Heart left ventricle (tissue), 16 donors: Measurements from ENCODE around the gene HMX1. TPM values are rescaled to one million over a fixed set of nuclear protein-coding genes. Genes with fewer than 3 reads are reported as not detected.

Experiments
- ATAC-seq, 4 donors: fragments of 200-7000 bp; cut with Tn5 transposase; one replicate each; pipeline ENCODE4 v1.9.1; 2020 to 2022; ENCODE audit warnings: moderate library complexity in 4 of 4, mild to moderate bottlenecking in 3 of 4, moderate number of reproducible peaks in 1 of 4
- DNase-seq, 5 donors: peaks; one replicate each; pipeline ENCODE4 v3.0.0-alpha.2; 2020
- H3K27ac ChIP-seq, 12 donors: fragments of 200-600 bp; sonication (generic) in 4 of 12; one replicate each; pipeline versions ENCODE4 v1.5.0 to v1.8.0; 2016 to 2022; ENCODE audit warnings: mild to moderate bottlenecking in 2 of 12
- H3K27me3 ChIP-seq, 9 donors: fragments of 200-600 bp; sonication (generic) in 2 of 9; one replicate each; pipeline versions ENCODE4 v1.5.1 to v1.8.0; 2016 to 2022; ENCODE audit warnings: mild to moderate bottlenecking in 3 of 9
- H3K36me3 ChIP-seq, 9 donors: fragments of 200-600 bp; sonication (generic) in 2 of 9; one replicate each; pipeline versions ENCODE4 v1.5.0 to v1.8.0; 2018 to 2022; ENCODE audit warnings: mild to moderate bottlenecking in 2 of 9
- H3K4me1 ChIP-seq, 12 donors: fragments of 200-600 bp; sonication (generic) in 4 of 12; one replicate each; pipeline versions ENCODE4 v1.5.0 to v1.8.0; 2016 to 2022; ENCODE audit warnings: mild to moderate bottlenecking in 3 of 12
- H3K4me3 ChIP-seq, 12 donors: fragments of 200-600 bp; sonication (generic) in 4 of 12; one replicate each; pipeline versions ENCODE4 v1.5.0 to v1.8.0; 2017 to 2022; ENCODE audit warnings: mild to moderate bottlenecking in 9 of 12, moderate library complexity in 4 of 12
- H3K9me3 ChIP-seq, 12 donors: fragments of 200-600 bp; sonication (generic) in 4 of 12; one replicate each; pipeline versions ENCODE4 v1.5.0 to v1.8.0; 2016 to 2022; ENCODE audit warnings: mild to moderate bottlenecking in 1 of 12
- POLR2A ChIP-seq, 2 donors: fragments of 450-650 bp; IDR thresholded peaks; one replicate each; pipeline ENCODE4 v1.6.1; 2017; ENCODE audit warnings: antibody characterized with exemption in 2 of 2, mild to moderate bottlenecking in 2 of 2, moderate library complexity in 2 of 2
- WGBS, 4 donors: extraction: QIAGEN DNeasy Blood & Tissue Kit in 2 of 4; methylation state at CpG; one replicate each; pipeline versions ENCODE4 v1.1.5 to v1.1.7; 2013 to 2018; 5-methylcytosine and 5-hydroxymethylcytosine counted together
- intact Hi-C, 10 donors: fragments of 100-400 bp; cut with DNase I; formaldehyde crosslinking; loops; one replicate each; pipeline versions ENCODE4 v1.11.1 to v1.14.2; 2022
- polyA plus RNA-seq, 2 donors: library from polyadenylated mRNA; stranded (reverse); fragments of 200-250 nt; gene quantifications; one replicate each; pipeline ENCODE4 v1.2.3, GENCODE V29; 2013
- total RNA-seq, 9 donors: library from RNA; depleted of rRNA in 2 of 9; stranded (reverse); fragments of >200 nt in 2 of 9; fragmentation: NEBNext Ultra II Directional in 3 of 9; extraction: Animal tissue kit (Norgen Biotek cat#: 25700) in 3 of 9; gene quantifications; one replicate each; pipeline versions ENCODE4 v1.1.0 to v1.2.4, GENCODE V29; 2016 to 2023
- TF ChIP-seq, protein P1 (sequence below), 12 donors: fragments of 200-600 bp; sonication (generic) in 4 of 12; IDR thresholded peaks; one replicate each; pipeline versions ENCODE4 v1.5.0 to v1.8.0; 2018 to 2022; ENCODE audit warnings: antibody characterized with exemption in 12 of 12, mild to moderate bottlenecking in 5 of 12
- donor health status: ischemic (EF 13 %, LVEDD 7.1; RV severe dilation, severe dysfunction).
- donor health status: healthy with polysubstance abuse.
- donor health status: DM: no; HTN: yes; CAD: no.
- donor health status: DM: no; HTN: no; CAD: no.
- donor health status: ischemic (EF 25% LVEDD 6.9; RV normal size, moderate dysfunction).
- donor health status: ischemic (EF 25% LVEDD 5.7; RV mildly dilated, moderate dysfunction).
- donor health status: healthy.
- donor health status: DM: yes; HTN: yes; CAD: no.
- donor health status: ischemic (EF 35%, LVEDD 5.7; RV mildly dilated, moderate dysfunction).
- donor health status: nonischemic (EF 11% LVEDD 7.7; RV severe dilation, severe dysfunction).
- donor health status: DM: yes; HTN: yes; CAD: no.
- donor health status: PGD.
- donor health status: ischemic (EF 29% LVEDD 5.4; RV normal size, mild dysfunction).
- donor health status: nonischemic (EF 23%, LVEDD 6.1; RV moderate dilation, normal function).

Gene HMX1
- total and polyA plus RNA-seq, 11 donors, result 0.25 TPM; not detected in 10

DNA sequence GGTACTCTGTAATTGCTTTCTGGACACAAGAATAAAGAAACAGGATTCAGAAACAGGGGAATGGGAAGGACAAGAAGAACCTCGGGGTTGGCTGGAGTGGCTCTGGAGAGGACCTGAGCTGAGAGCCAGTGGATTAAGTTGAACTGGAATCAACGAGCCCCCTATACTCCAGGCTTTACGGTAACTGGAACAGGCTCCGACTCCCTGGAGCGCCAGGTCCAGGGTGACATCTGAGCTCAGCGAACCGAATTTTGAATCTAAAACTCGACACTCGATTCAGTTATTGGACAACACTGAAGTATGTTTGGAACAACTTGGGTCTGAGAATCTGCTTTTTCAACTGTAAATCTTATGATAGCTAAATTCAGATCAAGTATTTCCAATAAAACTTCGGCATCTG, 23.9 kb downstream of the HMX1 start:
- peak in 2 of 5 donors; percentile 7 to 11 for DNase-seq
- H3K4me3 ChIP-seq, result no peak overlapping the region
- peaks cover 9 to 86% (median 27%) of the 10 kb centered on the region in 9 donors for H3K27me3 ChIP-seq
- H3K36me3 ChIP-seq, result no peaks in the 10 kb centered on the region
- ATAC-seq, result no peak
- peaks cover 0 to 19% (median 2%) of the 10 kb centered on the region in 12 donors for H3K9me3 ChIP-seq
- WGBS, 4 donors, result 4 to 8% (median 6%) methylated on average over 10 of the region's 10 CpGs
- no peak overlapping the region for H3K27ac ChIP-seq
- TF ChIP-seq, protein P1, sequence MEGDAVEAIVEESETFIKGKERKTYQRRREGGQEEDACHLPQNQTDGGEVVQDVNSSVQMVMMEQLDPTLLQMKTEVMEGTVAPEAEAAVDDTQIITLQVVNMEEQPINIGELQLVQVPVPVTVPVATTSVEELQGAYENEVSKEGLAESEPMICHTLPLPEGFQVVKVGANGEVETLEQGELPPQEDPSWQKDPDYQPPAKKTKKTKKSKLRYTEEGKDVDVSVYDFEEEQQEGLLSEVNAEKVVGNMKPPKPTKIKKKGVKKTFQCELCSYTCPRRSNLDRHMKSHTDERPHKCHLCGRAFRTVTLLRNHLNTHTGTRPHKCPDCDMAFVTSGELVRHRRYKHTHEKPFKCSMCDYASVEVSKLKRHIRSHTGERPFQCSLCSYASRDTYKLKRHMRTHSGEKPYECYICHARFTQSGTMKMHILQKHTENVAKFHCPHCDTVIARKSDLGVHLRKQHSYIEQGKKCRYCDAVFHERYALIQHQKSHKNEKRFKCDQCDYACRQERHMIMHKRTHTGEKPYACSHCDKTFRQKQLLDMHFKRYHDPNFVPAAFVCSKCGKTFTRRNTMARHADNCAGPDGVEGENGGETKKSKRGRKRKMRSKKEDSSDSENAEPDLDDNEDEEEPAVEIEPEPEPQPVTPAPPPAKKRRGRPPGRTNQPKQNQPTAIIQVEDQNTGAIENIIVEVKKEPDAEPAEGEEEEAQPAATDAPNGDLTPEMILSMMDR (IDR thresholded peaks at IDR 0.05), result no peak
- TF ChIP-seq POLR2A (IDR thresholded peaks at IDR 0.05), result no peak
- no peaks in the 10 kb centered on the region for H3K4me1 ChIP-seq
- intact Hi-C loops, result no loop called here

DNA sequence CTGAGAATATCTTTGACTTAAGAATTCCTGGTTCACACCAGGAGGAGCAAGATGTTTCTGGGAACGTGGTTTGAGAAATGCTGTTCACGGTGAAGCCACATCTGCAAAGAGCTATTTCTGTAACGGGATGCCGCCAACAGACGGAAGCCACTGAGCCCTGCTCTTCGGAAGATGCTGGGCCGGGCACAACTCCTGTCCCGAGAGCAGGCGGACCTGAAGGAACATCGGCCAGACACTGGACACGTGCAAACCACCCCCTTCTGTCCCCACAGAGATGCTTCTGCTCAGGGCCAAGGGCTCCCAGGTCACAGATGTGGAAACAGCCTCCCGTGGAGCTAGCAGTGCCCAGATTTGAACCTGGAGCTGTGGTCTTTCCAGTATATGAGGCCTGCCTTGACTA, 24.3 kb downstream of the HMX1 start:
- H3K27me3 ChIP-seq, result peaks cover 9 to 82% (median 23%) of the 10 kb centered on the region in 9 donors
- intact Hi-C loops, result no loop called here
- peaks cover 0 to 14% (median 1%) of the 10 kb centered on the region in 12 donors for H3K9me3 ChIP-seq
- no peaks in the 10 kb centered on the region for H3K4me1 ChIP-seq
- ATAC-seq, result no peak
- WGBS, 4 donors, result 67 to 72% (median 69%) methylated on average over 12 of the region's 12 CpGs
- peak in 2 of 5 donors; percentile 6 to 14 for DNase-seq
- H3K4me3 ChIP-seq, result no peak overlapping the region
- no peak for TF ChIP-seq POLR2A (IDR thresholded peaks at IDR 0.05)
- TF ChIP-seq, protein P1 (IDR thresholded peaks at IDR 0.05), result no peak
- H3K27ac ChIP-seq, result no peak overlapping the region
- H3K36me3 ChIP-seq, result no peaks in the 10 kb centered on the region

DNA sequence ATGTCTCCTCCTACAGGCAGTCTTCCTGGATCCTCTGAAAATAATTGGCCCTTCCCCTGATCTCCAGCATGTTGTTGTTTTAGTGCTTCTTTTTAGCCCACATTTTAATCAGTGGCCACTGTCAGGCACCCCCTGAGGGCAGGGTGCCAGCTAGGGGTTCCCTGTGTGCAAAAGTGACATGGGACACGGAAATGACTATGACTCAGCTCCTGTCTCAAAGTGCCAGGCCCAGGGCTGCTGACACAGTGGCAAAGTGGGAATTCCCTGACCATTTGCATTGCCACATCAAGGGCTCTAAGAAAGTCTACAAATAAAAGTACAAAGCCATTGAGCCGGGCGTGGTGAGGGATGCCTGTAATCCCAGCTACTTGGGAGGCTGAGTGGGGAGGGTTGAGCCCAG, 24.8 kb downstream of the HMX1 start:
- Histone ChIP-seq H3K27ac (no peak overlapping the region), H3K9me3 (peaks cover 0 to 13% (median 1%) of the 10 kb centered on the region in 12 donors), H3K4me3 (no peak overlapping the region), H3K36me3 (no peaks in the 10 kb centered on the region), H3K4me1 (no peaks in the 10 kb centered on the region), H3K27me3 (peaks cover 9 to 77% (median 22%) of the 10 kb centered on the region in 9 donors)
- TF ChIP-seq, protein P1 (IDR thresholded peaks at IDR 0.05), result no peak
- TF ChIP-seq POLR2A (IDR thresholded peaks at IDR 0.05), result no peak
- WGBS, 4 donors, result 67 to 82% (median 78%) methylated on average over 3 of the region's 3 CpGs
- intact Hi-C loops, result no loop called here
- DNase-seq (peak in 3 of 5 donors; percentile 4 to 40 (median 5)), ATAC-seq (no peak)

DNA sequence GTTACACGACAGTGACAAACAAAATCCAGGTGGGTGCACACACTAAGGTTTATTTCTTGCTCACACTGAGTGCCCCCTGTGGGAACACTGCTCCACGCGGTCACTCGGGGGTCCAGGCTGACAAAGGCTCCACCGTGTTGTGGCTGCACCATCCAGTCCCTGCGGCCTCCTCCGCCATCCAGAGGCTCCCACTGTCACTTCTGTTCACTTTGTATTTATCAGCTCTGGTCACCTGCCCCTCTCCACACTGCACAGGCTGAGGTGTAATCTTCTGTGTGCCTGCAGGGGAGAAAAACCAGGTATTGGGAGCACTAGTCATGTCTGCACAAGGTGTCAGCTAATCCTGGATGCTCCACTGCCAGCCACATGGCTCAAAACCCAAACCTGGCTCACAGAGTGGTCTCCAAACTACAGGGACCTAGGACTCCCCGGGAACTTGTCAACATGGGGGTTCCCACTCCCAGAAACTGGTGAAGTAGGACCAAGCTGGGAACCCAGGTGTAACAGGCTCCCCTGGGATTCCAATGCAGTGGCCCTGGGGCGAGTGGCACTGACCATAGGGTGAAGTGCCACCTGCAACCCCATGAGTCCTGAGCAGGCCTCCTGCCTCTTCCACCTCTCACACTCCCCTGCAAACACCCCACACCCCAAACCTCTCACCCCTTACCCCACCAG, 25.5 kb downstream of the HMX1 start:
- Histone ChIP-seq H3K4me1 (no peaks in the 10 kb centered on the region), H3K27ac (no peak overlapping the region), H3K9me3 (peaks cover 0 to 13% (median 1%) of the 10 kb centered on the region in 12 donors), H3K36me3 (no peaks in the 10 kb centered on the region), H3K4me3 (no peak overlapping the region), H3K27me3 (peaks cover 7 to 71% (median 19%) of the 10 kb centered on the region in 9 donors)
- no peak for ATAC-seq
- 67 to 70% (median 68%) methylated on average over 9 of the region's 9 CpGs for WGBS, 4 donors
- TF ChIP-seq POLR2A (IDR thresholded peaks at IDR 0.05), result no peak
- TF ChIP-seq, protein P1 (IDR thresholded peaks at IDR 0.05), result no peak
- DNase-seq, result peak in 3 of 5 donors; percentile 9 to 21 (median 10)
- intact Hi-C loops, result no loop called here
